ENCODE results near the gene HBQ1.

DNA sequence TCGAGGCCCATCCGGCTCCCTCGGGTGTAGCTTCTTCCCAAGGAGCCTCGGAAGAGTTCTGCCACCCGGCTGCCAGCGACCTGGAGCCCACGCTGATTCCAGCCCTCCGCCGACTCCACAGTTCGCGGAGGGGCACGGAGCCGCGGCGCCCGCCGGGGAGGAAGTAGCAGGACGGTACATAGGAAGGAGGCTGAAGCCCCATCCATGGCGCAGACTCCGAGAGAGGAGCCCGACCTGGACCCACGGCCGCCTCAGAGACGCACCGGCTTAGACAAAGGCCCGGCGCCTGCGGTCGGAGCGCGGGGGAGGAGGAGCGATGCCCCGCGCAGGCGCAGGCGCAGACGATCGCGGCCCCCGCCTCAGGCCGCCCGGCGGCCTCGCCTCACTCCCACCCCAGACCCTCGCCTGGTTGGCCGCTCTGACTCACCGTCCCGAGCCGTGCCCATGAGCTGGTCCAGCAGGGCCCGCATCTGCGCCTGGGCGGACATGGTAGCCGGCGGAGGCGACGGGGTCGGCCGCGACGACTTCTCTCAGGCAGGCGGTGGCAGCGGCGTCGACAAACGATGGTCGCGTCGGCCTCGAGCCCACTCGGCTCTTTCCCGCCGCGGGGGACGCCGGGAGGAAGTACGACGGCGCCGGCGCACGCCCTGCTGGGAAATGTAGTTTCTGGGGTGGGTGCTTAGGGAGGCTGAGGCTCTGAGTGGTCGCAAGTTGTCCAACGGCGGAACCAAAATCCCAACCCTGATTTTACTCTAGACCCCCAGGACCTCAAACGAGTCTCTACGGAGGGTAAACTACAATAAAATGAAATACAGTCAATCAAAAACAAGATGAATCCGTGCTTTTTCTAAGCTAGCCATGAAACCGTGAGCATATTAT, 48.8 kb downstream of the HBQ1 start, which contains the start of gene LUC7L:
- TF ChIP-seq, protein P1, sequence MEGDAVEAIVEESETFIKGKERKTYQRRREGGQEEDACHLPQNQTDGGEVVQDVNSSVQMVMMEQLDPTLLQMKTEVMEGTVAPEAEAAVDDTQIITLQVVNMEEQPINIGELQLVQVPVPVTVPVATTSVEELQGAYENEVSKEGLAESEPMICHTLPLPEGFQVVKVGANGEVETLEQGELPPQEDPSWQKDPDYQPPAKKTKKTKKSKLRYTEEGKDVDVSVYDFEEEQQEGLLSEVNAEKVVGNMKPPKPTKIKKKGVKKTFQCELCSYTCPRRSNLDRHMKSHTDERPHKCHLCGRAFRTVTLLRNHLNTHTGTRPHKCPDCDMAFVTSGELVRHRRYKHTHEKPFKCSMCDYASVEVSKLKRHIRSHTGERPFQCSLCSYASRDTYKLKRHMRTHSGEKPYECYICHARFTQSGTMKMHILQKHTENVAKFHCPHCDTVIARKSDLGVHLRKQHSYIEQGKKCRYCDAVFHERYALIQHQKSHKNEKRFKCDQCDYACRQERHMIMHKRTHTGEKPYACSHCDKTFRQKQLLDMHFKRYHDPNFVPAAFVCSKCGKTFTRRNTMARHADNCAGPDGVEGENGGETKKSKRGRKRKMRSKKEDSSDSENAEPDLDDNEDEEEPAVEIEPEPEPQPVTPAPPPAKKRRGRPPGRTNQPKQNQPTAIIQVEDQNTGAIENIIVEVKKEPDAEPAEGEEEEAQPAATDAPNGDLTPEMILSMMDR (IDR thresholded peaks at IDR 0.05; ENCODE audit: low read length): no peak
- no peak for TF ChIP-seq EZH2 (IDR thresholded peaks at IDR 0.05; ENCODE audit: borderline replicate concordance, low read length)

Measured in OCI-LY1 (cell line).